GM12865 (cell line): ENCODE data around the gene C3orf22.
A peak's percentile ranks its signal among the peaks of the same experiment; 100 is the strongest.
"Not testable (repeated sequence)": the region's sequence is repeated elsewhere in the genome, so short reads cannot be mapped to it uniquely, and the experiment has no call there.

Experiments used
- DNase-seq: peaks from one replicate; pipeline ENCODE4 v3.0.0; 2010; ENCODE audit warnings: low read depth
- H3K4me3 ChIP-seq: 2 replicates; pipeline ENCODE4 v1.5.1; 2011; ENCODE audit warnings: mild to moderate bottlenecking, low read depth, low read length, control low read depth
- TF ChIP-seq, protein P1 (sequence below): IDR thresholded peaks from 2 replicates; pipeline ENCODE4 v1.5.1; 2011; ENCODE audit warnings: low read length, control low read depth, low read depth, inconsistent platforms; ENCODE audit not compliant: insufficient read depth; ENCODE audit errors: missing control alignments

The C3orf22 gene, protein sequence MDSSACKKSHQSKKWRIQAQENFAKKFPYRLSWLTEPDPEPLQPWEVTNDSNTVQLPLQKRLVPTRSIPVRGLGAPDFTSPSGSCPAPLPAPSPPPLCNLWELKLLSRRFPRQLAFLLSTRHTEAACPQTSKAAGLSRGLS

DNA sequence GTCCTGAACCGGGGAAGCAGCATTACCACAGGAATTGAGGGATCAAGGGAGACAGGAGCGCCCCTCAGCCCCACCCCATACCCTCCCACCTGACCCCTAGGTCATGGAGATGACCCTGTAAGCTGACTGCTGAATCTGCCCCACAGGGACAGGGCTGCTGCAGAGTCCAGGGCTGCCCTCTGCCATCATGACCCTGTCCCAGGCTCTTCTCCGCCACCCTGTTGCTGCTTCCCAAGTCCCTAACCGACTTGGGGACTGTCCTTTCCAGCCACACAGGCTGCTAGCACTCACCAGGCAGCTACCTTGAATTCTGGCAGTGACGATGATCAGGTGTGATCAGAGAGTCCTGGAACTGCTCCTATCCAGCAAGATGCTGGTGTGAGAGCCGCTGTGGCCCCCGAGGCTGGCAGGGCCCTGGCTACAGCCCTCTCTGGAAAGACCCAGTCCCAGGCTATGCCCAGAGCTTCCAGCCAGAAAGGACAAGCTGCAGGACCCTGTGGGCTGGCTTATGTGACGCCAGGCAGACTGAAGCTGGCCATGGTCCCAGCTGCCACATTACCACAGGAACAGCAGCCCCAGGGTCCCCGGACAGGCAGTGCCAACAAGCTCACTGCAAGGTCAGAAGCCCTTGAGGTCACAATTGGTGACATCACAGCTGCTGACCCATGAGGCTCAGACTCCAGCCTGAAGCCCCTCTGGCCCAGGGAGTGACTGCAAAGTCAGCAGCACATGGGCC lies at the start of gene C3orf22:
C3orf22 (minus strand) TSS at position 597 of the 736 bp plus-strand sequence. CDS start 5,542 bp downstream, outside the sequence.
- TF ChIP-seq, protein P1, sequence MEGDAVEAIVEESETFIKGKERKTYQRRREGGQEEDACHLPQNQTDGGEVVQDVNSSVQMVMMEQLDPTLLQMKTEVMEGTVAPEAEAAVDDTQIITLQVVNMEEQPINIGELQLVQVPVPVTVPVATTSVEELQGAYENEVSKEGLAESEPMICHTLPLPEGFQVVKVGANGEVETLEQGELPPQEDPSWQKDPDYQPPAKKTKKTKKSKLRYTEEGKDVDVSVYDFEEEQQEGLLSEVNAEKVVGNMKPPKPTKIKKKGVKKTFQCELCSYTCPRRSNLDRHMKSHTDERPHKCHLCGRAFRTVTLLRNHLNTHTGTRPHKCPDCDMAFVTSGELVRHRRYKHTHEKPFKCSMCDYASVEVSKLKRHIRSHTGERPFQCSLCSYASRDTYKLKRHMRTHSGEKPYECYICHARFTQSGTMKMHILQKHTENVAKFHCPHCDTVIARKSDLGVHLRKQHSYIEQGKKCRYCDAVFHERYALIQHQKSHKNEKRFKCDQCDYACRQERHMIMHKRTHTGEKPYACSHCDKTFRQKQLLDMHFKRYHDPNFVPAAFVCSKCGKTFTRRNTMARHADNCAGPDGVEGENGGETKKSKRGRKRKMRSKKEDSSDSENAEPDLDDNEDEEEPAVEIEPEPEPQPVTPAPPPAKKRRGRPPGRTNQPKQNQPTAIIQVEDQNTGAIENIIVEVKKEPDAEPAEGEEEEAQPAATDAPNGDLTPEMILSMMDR: no peak
- no peak for DNase-seq
- no peak within 1 kb of the TSS for H3K4me3 ChIP-seq

DNA sequence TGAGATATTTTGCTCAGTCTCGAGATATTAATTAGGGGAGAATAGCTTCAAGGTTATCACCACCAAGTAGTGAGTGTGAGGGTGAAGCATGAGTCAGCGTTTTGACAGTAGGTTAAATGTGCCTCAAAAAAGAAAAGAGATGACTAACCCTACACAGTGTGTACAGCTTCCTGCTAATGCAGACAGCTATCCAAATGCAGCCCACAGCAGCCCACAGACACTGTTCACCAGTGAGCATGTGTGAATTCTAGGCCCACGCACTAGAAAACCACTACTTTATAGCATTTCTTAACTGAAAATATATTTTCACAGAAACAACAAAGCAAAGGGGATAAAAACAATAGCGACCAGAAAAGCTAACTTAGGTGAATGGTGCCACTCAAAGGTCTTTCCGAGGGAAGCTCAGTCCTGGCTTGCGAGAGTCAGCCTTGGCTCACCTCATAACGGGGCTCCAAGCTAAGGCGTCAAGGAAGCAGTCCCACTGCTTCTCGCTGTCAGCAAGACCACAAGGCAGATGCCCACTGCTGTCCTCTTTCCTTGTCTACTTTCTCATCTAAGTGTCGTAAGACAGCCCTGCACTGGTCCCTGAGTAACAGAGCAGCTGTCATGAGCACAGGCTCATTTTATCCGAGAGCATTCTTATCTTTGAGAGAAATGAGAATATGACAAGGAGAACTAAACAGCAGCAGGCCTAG lies 48.6 kb upstream of the C3orf22 start:
- H3K4me3 ChIP-seq: no peak overlapping the region
- TF ChIP-seq, protein P1: no peak
- peak; percentile 3 for DNase-seq

DNA sequence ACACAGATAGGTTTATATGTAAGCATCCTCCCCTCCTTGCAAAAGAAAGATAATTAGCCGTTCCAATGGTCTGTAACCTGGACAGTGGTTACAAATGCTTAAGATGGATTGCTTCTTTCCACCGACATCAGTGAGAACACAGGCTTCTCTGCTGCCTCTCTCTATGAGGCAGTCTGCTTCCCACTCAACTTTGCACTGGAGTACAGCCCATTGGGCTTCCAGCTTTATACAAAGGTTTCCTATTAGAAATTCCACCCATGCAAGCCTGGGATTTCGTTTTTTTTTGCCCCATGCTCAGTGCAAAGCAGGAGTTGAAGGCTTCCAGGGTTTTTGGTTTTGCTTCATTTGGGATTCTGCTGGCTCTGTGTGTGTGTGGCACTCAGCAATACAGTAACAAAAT lies 47.3 kb upstream of the C3orf22 start:
- no peak overlapping the region for H3K4me3 ChIP-seq
- no peak for DNase-seq
- TF ChIP-seq, protein P1: no peak

DNA sequence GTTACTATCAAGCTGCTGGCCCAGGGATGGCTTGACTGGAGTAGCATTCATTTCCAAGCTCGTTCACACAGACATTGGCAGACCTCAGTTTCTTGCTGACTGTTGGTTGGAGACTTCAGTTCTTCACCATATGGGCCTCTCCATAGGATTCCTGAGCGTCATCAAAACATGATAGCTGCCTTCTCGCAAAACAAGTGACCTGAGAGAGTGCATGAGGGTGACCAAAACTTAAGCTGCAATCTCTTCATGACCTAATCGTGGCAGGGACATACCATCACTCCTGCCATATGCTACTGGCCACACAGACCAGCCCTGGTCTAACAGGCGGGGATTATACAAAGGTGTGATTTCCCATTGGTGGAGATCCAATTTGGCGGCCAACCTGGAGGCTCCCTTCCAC lies 46.0 kb upstream of the C3orf22 start:
- H3K4me3 ChIP-seq: no peak overlapping the region
- TF ChIP-seq, protein P1: no peak
- DNase-seq: no peak

DNA sequence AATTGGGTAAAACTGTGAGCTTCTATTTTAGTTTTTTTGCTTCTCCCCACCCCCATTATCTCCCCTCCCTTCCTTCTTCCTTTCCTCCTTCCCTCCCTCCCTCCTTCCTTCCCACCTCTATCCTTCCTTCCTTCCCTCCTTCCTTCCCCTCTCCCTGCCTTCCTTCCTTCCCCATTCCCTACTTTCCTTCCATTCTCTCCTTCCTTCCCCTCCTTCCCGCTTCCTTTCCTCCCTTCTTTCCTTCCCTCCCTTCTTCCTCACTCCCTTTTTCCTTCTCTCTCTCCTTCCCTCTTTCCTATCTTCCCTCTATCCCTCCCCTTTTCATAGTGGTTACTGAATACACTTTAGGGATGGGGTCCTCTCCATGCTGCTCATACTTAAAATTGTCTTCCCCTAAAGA lies 40.4 kb upstream of the C3orf22 start:
- TF ChIP-seq, protein P1: no peak
- H3K4me3 ChIP-seq: no peak overlapping the region
- no peak for DNase-seq

DNA sequence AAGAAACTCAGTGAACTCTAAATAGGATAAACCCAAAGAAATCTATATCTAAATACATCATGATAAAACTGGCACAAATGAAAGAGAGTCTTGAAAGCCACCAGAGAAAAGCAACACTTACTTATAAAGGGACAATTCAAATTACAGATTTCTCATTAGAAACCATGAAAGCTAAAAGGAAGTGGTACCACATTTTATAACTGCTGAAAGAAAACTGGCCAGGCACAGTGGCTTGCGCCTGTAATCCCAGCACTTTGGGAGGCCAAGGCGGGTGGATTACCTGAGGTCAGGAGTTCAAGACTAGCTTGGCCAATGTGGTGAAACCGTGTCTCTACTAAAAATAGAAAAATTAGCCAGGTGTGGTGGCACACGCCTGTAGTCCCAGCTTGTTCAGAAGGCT lies 36.7 kb upstream of the C3orf22 start:
- H3K4me3 ChIP-seq, DNase-seq: not testable (repeated sequence)

DNA sequence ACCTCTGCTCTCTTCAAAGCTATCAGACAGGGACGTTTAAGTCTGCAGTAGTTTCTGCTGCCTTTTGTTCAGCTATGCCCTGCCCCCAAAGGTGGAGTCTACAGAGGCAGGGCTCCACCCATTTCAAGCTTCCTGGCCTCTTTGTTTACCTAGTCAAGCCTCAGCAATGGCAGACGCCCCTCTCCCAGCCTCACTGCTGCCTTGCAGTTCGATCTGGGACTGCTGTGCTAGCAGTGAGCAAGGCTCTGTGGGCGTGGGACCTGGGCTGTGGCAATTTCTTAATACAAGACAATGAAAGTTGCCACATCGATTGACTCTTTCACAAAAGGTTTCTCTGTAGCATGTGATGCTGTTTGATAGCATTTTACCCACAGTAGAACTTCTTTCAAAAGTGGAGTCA lies 32.8 kb upstream of the C3orf22 start:
- DNase-seq, H3K4me3 ChIP-seq: not testable (repeated sequence)
